Liver (tissue), 9 donors: ENCODE measurements around the gene IRAK1. TPM values are rescaled to one million over a fixed set of nuclear protein-coding genes. Genes with fewer than 3 reads are reported as not detected.

Experiments
- DNase-seq: peaks from one replicate; pipeline ENCODE4 v3.0.0-alpha.2; 2017; ENCODE audit warnings: low spot score
- H3K27ac ChIP-seq, 2 donors: one replicate each; pipeline ENCODE4 v1.7.0; 2013; ENCODE audit warnings: inconsistent platforms in 2 of 2, low read length in 2 of 2, control low read depth in 1 of 2, low read depth in 1 of 2, mild to moderate bottlenecking in 1 of 2
- H3K27me3 ChIP-seq, 4 donors: one replicate each; pipeline versions ENCODE4 v1.6.1 to v1.7.0; 2013; ENCODE audit warnings: low read length in 3 of 4, inconsistent platforms in 1 of 4, mild to moderate bottlenecking in 1 of 4, moderate library complexity in 1 of 4; ENCODE audit not compliant: control insufficient read depth in 4 of 4, insufficient read depth in 4 of 4
- H3K36me3 ChIP-seq, 4 donors: one replicate each; pipeline versions ENCODE4 v1.6.1 to v1.7.0; 2013; ENCODE audit warnings: low read length in 3 of 4, mild to moderate bottlenecking in 3 of 4, low read depth in 1 of 4, moderate library complexity in 1 of 4; ENCODE audit not compliant: control insufficient read depth in 4 of 4, insufficient read depth in 3 of 4
- H3K4me1 ChIP-seq, 4 donors: one replicate each; pipeline versions ENCODE4 v1.6.1 to v1.7.0; 2013; ENCODE audit warnings: low read length in 3 of 4, mild to moderate bottlenecking in 3 of 4, moderate library complexity in 1 of 4; ENCODE audit not compliant: control insufficient read depth in 4 of 4, insufficient read depth in 4 of 4
- H3K4me3 ChIP-seq, 3 donors: one replicate each; pipeline versions ENCODE4 v1.6.1 to v1.7.0; 2013; ENCODE audit warnings: low read length in 3 of 3, control low read depth in 1 of 3, low read depth in 1 of 3, mild to moderate bottlenecking in 1 of 3
- H3K9ac ChIP-seq, 2 donors: one replicate each; pipeline ENCODE4 v1.7.0; 2013; ENCODE audit warnings: low read length in 2 of 2, mild to moderate bottlenecking in 2 of 2, moderate library complexity in 2 of 2, control low read depth in 1 of 2, low read depth in 1 of 2
- H3K9me3 ChIP-seq, 4 donors: one replicate each; pipeline versions ENCODE4 v1.6.1 to v1.7.0; 2013; ENCODE audit warnings: low read length in 3 of 4; ENCODE audit not compliant: control insufficient read depth in 4 of 4
- ATF3 ChIP-seq: IDR thresholded peaks from 2 replicates; pipeline ENCODE4 v1.6.1; 2016; ENCODE audit warnings: antibody characterized with exemption
- CTCF ChIP-seq: fragments of 150-350 bp; IDR thresholded peaks from 2 replicates; pipeline ENCODE4 v1.5.1; 2017; ENCODE audit warnings: improper control_type of control experiment, low read depth, low read length; ENCODE audit not compliant: missing input control
- EGR1 ChIP-seq, 2 donors: IDR thresholded peaks; 2 replicates each; pipeline ENCODE4 v1.6.1; 2016 to 2018; ENCODE audit warnings: antibody characterized with exemption in 2 of 2, low read depth in 2 of 2
- FOXA1 ChIP-seq: IDR thresholded peaks from 2 replicates; pipeline ENCODE4 v1.6.1; 2016; ENCODE audit warnings: antibody characterized with exemption
- FOXA2 ChIP-seq: IDR thresholded peaks from 2 replicates; pipeline ENCODE4 v1.6.1; 2016; ENCODE audit warnings: antibody characterized with exemption
- HNF4A ChIP-seq, 2 donors: conservative IDR thresholded peaks; 2 replicates each; pipeline ENCODE4 v1.6.1; 2016; ENCODE audit warnings: antibody characterized with exemption in 2 of 2, mild to moderate bottlenecking in 2 of 2
- HNF4G ChIP-seq: IDR thresholded peaks from 2 replicates; pipeline ENCODE4 v1.6.1; 2016; ENCODE audit warnings: antibody characterized with exemption
- JUND ChIP-seq, 2 donors: IDR thresholded peaks; 2 replicates each; pipeline ENCODE4 v1.6.1; 2016; ENCODE audit warnings: antibody characterized with exemption in 2 of 2
- MAX ChIP-seq: IDR thresholded peaks from 2 replicates; pipeline ENCODE4 v1.6.1; 2016; ENCODE audit warnings: antibody characterized with exemption
- NR2F2 ChIP-seq: IDR thresholded peaks from 2 replicates; pipeline ENCODE4 v1.6.1; 2016; ENCODE audit warnings: antibody characterized with exemption
- RAD21 ChIP-seq, 2 donors: IDR thresholded peaks; 2 replicates each; pipeline ENCODE4 v1.6.1; 2016; ENCODE audit warnings: antibody characterized with exemption in 2 of 2, mild to moderate bottlenecking in 2 of 2
- REST ChIP-seq: IDR thresholded peaks from 2 replicates; pipeline ENCODE4 v1.6.1; 2016; ENCODE audit warnings: antibody characterized with exemption, mild to moderate bottlenecking
- RXRA ChIP-seq, 2 donors: IDR thresholded peaks; 2 replicates each; pipeline ENCODE4 v1.6.1; 2017 to 2018; ENCODE audit warnings: antibody characterized with exemption in 2 of 2, mild to moderate bottlenecking in 1 of 2
- SP1 ChIP-seq: IDR thresholded peaks from 2 replicates; pipeline ENCODE4 v1.6.1; 2018; ENCODE audit warnings: antibody characterized with exemption, mild to moderate bottlenecking
- YY1 ChIP-seq: IDR thresholded peaks from 2 replicates; pipeline ENCODE4 v1.6.1; 2016; ENCODE audit warnings: antibody characterized with exemption, mild to moderate bottlenecking
- ZBTB33 ChIP-seq: IDR thresholded peaks from 2 replicates; pipeline ENCODE4 v1.6.1; 2016; ENCODE audit warnings: antibody characterized with exemption
- WGBS: extraction: QIAGEN DNeasy Blood & Tissue Kit; methylation state at CpG from one replicate; pipeline ENCODE4 v1.1.7; 2013; 5-methylcytosine and 5-hydroxymethylcytosine counted together
- polyA plus RNA-seq, 2 donors: library from polyadenylated mRNA; stranded (reverse) in 1 of 2; unstranded in 1 of 2; fragments of 200-250 nt in 1 of 2; fragments of >200 nt in 1 of 2; fragmentation: Nextera tagmentation in 1 of 2; extraction: Ambion mirVana in 1 of 2; gene quantifications; one replicate each; pipeline versions ENCODE4 v1.2.1 to v1.2.3, GENCODE V29; 2013 to 2015
- total RNA-seq, 2 donors: library from RNA; depleted of rRNA; stranded (reverse); fragments of >200 nt; gene quantifications; one replicate each; pipeline ENCODE4 v1.2.3, GENCODE V29; 2014
- donor health status: healthy.
- donor health status: healthy.
- donor health status: healthy.
- donor health status: healthy.
- donor health status: healthy.

Gene IRAK1
- total and polyA plus RNA-seq, 4 donors = 17.6 to 55.8 (median 27.4) TPM

- H3K27me3 ChIP-seq = peaks cover 0 to 2% (median 0%) of the 10 kb centered on the region in 4 donors
- no peak for DNase-seq
- H3K4me1 ChIP-seq = peaks cover 0 to 4% (median 2%) of the 10 kb centered on the region in 4 donors
- H3K4me3 ChIP-seq = no peak overlapping the region
- H3K36me3 ChIP-seq = no peaks in the 10 kb centered on the region
- H3K9ac ChIP-seq = no peak overlapping the region
- no peak for TF ChIP-seq EGR1 (IDR thresholded peaks at IDR 0.05; ENCODE audit: low read depth in 2 of 2)
- TF ChIP-seq YY1 = no peak
- TF ChIP-seq HNF4A (conservative IDR thresholded peaks at IDR 0.05) = peak; percentile 42 to 62
- TF ChIP-seq JUND (IDR thresholded peaks at IDR 0.05) = no peak
- no peak for TF ChIP-seq ZBTB33
- no peak for TF ChIP-seq NR2F2
- TF ChIP-seq FOXA2 = no peak
- no peak for TF ChIP-seq RAD21 (IDR thresholded peaks at IDR 0.05)
- H3K27ac ChIP-seq = no peak overlapping the region
- 49% methylated on average over 5 of the region's 5 CpGs for WGBS
- H3K9me3 ChIP-seq = no peaks in the 10 kb centered on the region
Measured at GRCh38 chrX:154037754-154038153, 18.1 kb upstream of the IRAK1 start.

- H3K27me3 ChIP-seq = peaks cover 0 to 2% (median 0%) of the 10 kb centered on the region in 4 donors
- H3K9ac ChIP-seq = no peak overlapping the region
- no peak overlapping the region for H3K4me3 ChIP-seq
- WGBS = 90% methylated on average over 8 of the region's 8 CpGs
- H3K4me1 ChIP-seq = peaks cover 0 to 4% (median 2%) of the 10 kb centered on the region in 4 donors
- no peaks in the 10 kb centered on the region for H3K9me3 ChIP-seq
- no peak for DNase-seq
- no peak overlapping the region for H3K27ac ChIP-seq
- no peak for TF ChIP-seq FOXA2
- no peak for TF ChIP-seq EGR1 (IDR thresholded peaks at IDR 0.05; ENCODE audit: low read depth in 2 of 2)
- TF ChIP-seq CTCF = no peak
- TF ChIP-seq ATF3 = no peak
- no peak for TF ChIP-seq FOXA1
- TF ChIP-seq NR2F2 = no peak
- TF ChIP-seq REST = no peak
- no peak for TF ChIP-seq RXRA (IDR thresholded peaks at IDR 0.05)
- TF ChIP-seq MAX = no peak
- TF ChIP-seq HNF4G = no peak
- no peak for TF ChIP-seq SP1
- TF ChIP-seq RAD21 (IDR thresholded peaks at IDR 0.05) = no peak
- TF ChIP-seq JUND (IDR thresholded peaks at IDR 0.05) = no peak
- TF ChIP-seq YY1 = no peak
- H3K36me3 ChIP-seq = peaks cover 0 to 6% (median 0%) of the 10 kb centered on the region in 4 donors
Measured at GRCh38 chrX:154036513-154036912, 16.8 kb upstream of the IRAK1 start.
